GM18858 (cell line): ENCODE results near the gene MED8.

ENCODE experiments used
- ATAC-seq: cut with Tn5 transposase; IDR thresholded peaks from one replicate; pipeline ENCODE4 v1.9.1; 2021; ENCODE audit not compliant: unreplicated experiment

MED8 gene, protein sequence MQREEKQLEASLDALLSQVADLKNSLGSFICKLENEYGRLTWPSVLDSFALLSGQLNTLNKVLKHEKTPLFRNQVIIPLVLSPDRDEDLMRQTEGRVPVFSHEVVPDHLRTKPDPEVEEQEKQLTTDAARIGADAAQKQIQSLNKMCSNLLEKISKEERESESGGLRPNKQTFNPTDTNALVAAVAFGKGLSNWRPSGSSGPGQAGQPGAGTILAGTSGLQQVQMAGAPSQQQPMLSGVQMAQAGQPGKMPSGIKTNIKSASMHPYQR

DNA sequence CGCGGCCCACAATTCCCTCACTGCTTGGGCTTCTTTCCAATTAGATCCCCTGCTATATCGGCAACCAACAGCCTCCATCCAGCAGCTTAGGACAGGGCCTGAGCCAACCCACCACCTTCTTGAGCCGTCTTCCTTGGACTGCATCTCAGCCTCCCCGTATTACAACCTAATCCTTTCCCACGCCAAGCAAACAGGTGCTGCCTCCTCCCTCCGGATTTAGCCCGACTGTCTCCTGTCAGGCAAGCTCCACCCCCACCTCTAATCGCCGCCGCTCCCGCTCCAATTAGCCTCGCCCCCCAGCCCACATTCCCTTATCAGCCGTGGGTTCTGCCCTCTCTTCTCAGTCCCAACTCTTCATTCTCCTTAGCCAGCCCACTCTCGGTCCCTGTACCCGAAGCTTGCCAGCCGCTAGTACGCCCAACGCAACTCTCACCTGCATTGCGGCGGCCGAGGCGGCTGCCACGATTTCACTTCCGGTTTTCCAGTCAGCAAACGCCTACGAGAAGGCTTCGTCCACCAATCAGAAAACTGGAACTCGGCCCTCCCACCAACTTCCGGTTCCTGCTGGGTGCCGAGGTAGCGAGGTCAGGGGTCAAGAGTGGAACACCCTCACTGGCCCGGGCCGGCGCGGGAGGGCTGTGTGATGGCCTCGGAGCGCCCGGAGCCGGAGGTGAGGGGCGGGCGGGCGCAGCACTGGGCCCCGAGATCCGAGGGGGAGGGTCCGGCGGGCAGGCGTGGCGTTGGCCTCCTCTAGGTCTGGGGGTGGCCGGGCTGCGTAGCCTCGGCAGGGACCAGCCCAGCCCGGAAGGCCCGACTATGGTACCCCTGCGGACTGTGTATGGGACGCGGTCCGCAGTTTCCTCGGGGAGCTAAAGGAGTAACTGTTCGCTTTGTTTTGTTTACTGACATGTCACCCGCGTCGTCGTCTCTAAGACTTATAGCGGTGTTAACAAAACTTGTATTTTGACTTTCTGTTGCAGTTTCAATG, at the start of gene MED8, which contains the start of gene SZT2:
MED8 (minus strand) TSS at position 475 of the 988 bp plus-strand sequence; CDS start at position 439, 36 bp downstream.
SZT2 (plus strand) TSS at position 574 of the 988 bp plus-strand sequence; CDS start at position 644, 70 bp downstream.
- ATAC-seq: peak; percentile 69

DNA sequence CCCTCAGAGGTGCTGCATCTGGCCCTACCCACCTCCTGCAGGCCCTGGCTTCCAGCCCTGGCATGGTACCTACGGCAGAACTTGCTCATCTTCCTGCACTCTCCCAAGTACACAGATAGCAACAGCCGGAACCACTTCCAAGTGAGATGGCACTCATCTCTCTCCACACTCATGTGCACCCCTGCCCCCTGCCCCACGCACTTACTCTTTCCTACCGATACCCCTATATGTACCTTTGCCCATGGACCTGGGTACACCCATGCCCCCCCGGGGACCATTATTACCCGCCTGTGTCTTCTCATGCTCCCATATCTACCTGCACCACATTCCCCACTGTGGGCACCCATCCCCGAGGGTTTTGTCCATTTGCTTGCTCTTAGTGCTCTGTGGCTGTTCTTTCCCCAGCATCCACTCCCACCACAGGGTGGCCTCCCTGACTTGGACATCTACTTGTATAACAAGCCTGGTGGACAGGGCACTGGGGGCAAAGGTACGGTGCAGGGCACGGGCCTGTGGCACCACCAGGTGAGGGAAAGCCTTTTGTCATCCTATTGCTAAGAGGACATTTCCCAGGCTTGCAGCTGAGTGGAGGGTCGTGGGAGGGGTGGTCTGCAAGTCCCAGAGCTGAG, 49.5 kb upstream of the MED8 start:
- ATAC-seq: no peak

DNA sequence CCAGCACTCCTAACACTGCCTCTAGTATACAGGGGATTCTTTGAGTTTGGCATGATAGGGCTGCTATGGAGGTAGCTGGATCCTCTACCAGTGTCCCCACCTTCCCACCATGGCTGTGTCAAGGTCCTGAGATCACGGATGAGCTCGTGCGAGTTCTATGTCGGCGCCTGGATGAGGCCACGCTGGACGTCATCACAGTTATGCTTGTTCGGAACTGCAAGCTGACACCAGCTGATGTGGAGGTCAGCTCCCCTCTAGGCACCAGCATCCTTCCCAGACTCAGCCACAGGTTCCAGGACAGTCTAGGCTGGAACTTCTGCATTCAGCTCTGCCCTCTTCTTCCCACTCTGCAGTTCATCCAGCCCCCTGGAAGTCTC, 49.0 kb upstream of the MED8 start:
- no peak for ATAC-seq

DNA sequence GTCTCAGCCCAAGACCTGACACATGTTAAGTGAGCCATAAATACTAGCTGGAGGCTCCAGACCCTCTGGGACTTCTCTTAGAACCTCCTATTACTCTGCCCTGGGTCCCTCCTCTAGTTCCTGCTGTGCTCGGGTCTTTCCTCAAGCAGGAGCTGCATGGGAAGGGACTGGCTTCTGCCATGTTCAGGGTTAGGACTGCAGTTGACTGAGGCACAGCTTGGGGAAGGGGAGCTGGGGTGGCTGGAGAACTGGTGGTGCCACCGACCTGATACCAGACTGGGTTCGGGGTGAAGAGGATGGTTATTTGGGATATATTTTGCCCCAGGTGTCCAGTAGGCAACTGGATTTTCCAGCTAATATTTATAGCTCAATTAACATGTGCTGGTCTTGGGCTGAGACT, 48.4 kb upstream of the MED8 start:
- ATAC-seq: no peak

DNA sequence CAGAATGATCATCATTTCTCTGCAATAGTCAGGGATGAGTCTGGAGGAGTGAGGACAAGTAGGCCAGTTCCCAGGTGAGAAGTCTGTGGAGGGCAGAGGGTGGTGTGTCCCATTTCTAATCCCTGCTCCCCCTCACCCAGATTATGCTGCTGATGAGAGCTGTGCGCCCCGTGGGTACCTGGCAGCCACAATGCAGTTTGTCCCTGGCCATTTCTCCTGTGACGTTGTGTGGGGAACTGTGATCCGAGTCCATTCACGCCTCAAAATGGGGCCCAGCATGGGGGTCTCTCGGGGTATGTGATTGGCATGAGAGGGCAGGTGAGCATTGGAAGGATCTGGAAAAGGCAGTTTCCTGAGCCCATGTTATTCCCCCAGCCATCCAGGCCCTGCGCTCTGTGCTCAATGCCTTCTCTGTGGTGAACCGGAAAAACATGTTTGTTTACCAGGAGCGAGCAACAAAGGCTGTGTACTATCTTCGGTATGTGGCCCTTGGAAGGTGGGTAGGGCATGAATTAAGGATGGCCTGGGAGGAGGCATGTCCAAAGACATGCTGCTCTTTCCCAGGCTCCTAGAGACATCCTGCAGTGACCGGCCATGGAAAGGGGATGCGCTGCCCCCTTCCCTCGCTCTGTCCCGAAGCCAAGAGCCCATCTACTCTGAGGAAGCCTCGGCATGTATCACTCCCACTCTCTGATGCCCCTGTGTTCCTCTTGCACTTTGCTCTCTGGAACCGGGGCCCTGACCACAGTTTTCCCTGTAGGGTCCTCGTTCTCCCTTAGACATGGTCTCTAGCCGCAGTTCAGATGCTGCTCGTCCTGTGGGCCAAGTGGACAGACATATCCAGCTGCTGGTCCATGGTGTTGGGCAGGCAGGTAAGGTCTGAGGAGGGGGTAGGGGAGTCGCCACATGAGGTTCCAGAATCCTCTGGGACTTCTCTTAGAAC, 47.7 kb upstream of the MED8 start:
- no peak for ATAC-seq

DNA sequence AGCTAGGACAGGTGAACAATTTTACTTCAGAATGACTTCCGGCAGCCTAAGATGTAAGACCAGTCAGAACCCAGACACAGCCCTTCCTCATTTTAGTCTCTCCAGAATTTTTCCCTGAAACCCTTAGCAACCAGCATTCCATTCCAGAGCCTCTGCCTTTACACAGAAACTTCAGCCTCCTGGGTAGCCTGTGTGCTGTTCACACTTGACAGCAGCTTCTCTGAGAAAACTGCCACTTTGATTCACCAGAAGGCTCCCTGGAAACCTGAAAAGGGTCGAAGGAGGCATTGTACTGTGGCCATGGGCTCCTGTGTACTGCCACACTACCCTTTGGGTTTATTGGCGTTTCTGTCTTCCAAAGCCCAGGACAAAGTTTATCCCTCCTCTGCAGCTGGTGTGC, 46.8 kb upstream of the MED8 start:
- no peak for ATAC-seq

DNA sequence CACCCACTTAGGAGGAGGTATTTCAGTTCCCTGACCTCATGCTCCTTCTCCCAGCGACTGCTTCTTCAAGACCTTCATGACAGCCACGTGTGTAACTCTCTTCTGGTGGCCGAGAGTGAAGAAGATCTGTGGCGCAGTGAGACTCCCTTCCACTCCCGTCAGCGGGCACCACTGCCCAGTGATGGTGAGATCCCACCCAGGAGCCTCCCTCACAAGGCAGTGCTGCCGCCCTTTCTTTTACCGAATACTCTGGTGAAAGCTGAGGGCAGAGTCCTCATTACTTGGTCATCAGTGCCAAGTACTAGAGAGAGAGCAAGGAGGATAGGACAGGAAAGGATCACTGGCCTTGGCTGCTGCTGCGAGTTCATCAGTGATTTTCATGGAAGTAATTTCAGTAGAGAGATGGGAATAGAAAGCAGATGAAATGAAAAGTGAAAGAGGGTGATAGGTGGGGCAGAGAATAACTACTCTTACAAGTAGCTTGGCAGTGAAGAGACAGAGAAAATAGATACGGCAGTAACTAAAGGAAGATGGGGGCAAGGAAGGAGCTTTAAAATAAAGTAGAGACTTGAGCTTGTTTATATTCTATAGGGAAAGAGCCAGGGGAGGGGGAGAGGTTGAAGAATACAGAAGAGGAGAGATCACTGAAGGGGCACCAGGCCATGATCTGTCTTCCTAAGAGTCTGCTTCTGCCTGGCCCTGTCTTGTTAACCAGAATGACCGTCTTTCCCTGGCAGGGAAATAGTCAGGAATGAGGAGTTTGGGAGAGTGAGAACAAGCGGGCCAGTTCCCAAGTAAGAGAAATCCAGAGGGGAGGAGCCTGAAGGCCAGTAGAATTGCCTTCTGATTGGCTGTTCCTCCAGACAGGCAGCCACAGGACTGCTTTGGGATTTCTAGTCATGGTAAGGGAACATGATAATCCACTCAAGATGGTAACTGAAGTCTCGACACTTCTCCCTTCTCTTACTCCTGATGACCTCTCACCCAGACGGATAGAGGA, 45.8 kb upstream of the MED8 start:
- ATAC-seq: no peak

DNA sequence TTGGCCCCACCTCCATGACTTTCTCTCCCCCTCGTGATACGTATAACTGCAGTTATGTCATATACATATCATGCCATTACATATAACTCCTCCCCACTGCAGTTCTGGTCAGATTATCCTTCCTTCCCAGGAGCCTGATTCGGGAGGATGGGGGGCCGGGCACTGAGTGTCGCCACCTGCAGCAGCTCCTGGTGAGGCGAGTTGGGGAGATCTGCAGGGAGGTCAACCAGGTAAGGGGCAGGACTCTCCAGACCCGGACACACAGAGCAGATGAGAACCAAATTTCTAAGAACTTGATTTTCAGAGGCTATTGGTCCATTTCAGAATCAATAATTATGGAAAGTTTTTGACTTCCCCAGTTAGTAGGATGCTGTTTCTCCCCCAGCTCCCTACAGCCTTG, 44.7 kb upstream of the MED8 start:
- no peak for ATAC-seq

DNA sequence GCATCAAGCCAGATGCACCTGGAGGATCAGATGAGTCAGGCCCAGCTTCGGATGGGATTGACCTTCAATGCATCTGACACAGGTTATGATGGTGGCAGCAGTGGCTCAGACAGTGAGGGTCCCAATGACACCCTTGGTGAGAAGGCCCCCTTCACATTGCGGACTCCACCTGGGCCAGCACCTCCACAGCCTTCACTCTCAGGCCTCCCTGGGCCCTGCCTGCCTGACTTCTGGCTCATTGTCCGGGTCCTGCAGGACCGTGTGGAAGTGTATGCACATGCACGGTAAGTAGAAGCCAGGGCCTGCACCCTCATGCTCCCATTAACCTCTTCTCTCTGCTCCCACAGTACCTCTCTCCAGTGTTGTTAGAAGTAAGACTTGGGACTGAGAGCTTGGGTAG, 43.3 kb upstream of the MED8 start:
- no peak for ATAC-seq

DNA sequence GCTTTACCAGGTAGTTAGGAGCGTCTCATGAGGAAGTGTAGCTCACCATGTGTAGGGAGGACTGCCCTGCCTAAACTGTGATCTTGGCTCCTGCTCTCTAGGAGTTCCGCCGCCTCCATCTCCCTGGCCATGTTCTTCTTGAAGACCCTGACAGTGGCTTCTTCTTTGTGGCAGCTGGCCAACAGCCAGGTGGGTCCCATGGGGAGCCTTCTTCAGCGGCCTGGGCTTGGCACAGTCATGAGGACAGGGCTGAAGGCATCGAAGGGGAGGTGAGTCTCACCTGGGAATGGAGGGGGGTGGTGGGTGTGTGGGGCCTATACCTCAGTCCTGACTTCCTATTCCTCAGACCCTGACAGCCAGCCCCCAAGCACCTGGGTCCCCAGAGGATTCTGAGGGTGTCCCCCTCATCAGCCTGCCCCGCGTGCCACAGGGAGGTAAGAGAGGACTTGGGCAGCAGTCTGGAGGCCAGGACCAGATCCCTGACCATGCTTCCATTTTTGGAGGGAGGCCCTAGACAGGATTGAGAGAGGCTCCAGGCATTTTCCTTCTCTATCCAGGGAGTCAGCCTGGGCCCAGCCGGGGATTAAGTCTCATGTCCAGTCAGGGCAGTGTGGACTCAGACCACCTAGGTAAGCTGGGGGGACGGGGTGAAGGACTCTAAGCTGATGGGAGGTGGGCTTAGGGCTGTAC, 42.7 kb upstream of the MED8 start:
- ATAC-seq: no peak

DNA sequence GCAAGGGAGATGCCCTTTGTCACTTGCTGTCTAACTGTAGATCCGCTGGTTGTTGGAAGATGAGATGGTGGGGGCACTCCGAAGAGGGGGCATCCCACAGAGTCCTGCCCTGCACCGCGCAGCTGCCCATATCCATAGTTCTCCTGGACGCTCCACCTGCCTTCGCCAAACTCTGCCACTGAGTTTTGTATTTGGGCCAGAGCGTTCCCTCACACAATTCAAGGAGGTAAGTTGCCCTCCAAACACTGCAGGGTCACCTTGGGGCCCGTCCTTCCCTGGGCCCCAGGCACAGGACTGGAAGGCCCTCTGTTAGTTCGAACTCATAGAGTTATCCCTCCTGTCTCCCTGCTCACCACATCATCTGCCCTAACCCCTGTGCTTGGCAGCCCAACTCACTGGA, 42.1 kb upstream of the MED8 start:
- no peak for ATAC-seq

DNA sequence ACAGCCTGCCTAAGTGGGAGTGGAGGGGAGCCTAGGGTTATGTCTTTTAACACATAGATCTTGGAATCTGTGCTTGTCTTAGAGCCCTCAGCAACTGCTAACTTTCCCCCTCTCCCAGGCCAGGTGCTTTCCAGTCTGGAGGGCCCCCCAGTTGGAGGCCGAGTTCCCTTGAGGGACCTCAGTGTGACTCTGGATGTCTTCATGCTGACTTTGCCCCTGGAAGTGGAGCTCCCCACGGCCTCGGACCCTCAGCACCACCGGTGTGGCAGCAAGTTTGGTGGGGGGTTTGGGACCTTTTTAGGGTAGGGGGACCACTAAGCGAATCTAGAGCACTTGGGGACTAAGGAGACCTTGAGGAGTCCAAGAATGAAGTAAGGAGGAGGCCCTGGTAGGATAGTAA, 41.2 kb upstream of the MED8 start:
- no peak for ATAC-seq

DNA sequence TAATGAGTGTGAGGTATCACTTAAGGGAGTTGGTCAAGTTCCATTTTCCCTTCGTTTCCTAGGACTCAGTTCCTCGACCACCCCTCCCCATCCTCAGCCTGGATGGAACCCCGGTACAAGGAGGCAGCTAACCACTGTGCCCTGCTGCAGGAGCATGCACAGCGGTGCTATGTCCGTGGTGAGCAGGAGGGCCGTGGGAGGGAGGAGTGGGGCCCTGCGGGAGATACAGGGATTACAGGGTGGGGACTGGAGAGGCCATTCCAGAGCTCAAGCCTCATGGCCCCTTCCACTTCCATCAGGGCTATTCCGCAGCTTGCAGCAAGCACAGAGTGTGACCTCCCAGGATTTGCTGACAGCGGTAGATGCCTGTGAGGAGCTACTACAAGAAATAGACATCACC, 38.3 kb upstream of the MED8 start:
- no peak for ATAC-seq

DNA sequence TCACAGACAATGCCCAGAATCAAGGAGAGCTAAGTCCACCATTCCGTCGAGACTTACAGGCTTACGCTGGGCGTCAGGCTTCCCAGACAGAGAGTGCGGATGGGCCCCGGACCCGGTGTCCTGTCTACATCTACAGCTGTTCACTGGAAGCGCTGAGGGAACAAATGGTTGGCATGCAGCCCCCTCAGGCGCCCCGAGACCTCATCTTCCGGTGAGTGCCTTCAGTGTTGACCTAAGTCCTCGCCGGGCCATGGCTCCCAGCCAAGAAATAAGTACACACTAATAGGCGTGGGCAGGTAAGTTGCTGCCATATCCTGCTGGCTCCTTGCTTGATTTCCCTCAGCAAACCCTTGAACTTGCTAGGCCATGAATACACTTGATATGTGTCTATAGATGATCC, 37.9 kb upstream of the MED8 start:
- ATAC-seq: no peak

DNA sequence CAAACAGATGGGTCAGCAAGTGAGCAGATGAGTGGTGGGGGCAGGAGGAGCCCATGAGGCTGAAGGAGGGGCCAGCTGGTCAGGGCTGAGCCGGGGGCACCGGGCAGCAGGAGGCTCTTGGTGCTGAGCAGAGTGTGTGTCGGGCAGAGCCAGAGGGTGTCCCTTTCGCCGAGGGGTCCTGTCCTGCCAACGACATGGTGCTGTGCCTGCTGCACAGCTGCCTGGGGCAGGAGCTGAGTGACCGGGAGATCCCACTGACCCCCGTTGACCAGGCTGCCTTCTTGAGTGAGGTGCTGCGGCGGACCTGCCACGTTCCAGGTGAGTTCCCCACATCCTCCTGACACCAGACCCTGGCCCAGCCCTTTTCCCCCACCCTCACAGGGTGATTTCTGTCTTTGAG, 36.6 kb upstream of the MED8 start:
- no peak for ATAC-seq

DNA sequence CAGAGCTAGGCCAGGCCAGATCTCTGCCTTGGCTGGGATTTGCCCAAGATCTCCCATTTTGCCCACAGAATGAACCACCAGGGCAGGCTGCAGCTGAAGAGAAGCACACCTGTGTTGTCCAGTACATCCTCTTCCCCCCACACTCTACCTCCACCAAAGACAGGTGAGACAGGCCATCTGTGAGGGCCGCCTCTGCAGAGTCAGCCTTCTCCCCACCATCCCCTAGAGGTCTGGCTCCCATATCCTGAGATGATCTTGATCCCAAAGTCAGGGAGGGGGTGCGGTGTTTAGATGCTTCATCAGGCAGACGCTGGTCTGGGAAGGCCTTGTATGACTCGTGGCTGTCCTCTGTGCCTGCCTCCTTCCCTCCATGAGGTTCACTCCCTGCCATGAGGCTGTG, 35.4 kb upstream of the MED8 start:
- no peak for ATAC-seq

DNA sequence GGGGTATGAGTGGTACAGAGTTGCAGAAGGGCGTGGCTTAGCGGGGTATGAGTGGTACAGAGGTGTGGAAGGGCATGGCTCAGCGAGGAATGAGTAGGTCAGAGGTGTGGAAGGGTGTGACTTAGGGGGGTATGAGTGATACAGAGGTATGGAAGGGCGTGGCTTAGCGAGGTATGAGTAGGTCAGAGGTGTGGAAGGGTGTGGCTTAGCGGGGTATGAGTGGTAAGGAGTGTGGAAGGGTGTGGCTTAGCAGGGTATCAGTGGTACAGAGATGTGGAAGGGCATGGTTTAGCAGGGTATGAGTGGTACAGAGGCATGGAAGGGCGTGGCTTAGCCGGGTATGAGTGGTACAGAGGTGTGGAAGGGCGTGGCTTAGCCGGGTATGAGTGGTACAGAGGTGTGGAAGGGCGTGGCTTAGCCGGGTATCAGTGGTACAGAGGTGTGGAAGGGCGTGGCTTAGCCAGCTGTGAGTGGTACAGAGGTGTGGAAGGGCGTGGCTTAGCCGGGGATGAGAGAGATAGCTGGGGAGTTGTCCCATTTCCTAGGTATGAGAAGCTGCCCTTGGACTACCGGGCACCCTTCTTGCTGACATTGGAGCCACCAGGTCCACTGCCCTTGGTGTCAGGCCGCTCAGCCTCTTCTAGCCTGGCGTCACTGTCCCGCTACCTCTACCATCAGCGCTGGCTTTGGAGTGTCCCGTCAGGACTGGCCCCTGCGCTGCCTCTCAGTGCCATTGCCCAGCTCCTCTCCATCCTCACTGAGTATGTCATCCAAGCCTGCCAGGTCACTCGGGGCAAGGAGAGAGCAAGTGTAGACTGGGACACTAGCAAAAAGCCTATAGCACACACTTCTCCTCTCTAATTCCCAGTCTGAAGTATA, 34.3 kb upstream of the MED8 start:
- ATAC-seq: no peak
